Activated CD8-positive, alpha-beta T cell treated with anti-CD3 and anti-CD28 coated beads for 36 hours (primary cell): Measurements from ENCODE around the gene PTPN14. TPM values are rescaled to one million over a fixed set of nuclear protein-coding genes. Genes with fewer than 3 reads are reported as not detected.

Experiments
- ATAC-seq: fragments of 200-7000 bp; cut with Tn5 transposase; one replicate; pipeline ENCODE4 v1.10.0; 2021; ENCODE audit warnings: mild to moderate bottlenecking, moderate library complexity
- CTCF ChIA-PET: fragments of 350-600 bp; sonication (Branson Sonifier 250); formaldehyde crosslinking; loops from one replicate; lab custom pipeline; 2021; ENCODE audit warnings: antibody characterized with exemption; lab: Charles Lee
- POLR2A ChIA-PET: fragments of 350-600 bp; sonication (Branson Sonifier 250); formaldehyde crosslinking; loops from one replicate; lab custom pipeline; 2021; ENCODE audit warnings: antibody characterized with exemption; lab: Charles Lee
- DNase-seq: peaks from one replicate; pipeline ENCODE4 v3.0.0-alpha.2; 2020
- H3K27ac Mint-ChIP-seq: one replicate; pipeline ENCODE4 v1.8.0; 2021; ENCODE audit warnings: mild to moderate bottlenecking, mixed read lengths
- H3K27me3 Mint-ChIP-seq: one replicate; pipeline ENCODE4 v1.8.0; 2021; ENCODE audit warnings: mixed read lengths
- H3K36me3 Mint-ChIP-seq: one replicate; pipeline ENCODE4 v1.8.0; 2021; ENCODE audit warnings: low read depth, mixed read lengths
- H3K4me1 Mint-ChIP-seq: one replicate; pipeline ENCODE4 v1.8.0; 2021; ENCODE audit warnings: low read depth, mixed read lengths
- H3K4me3 Mint-ChIP-seq: one replicate; pipeline ENCODE4 v1.8.0; 2021; ENCODE audit warnings: mild to moderate bottlenecking, moderate library complexity, mixed read lengths
- H3K9me3 Mint-ChIP-seq: one replicate; pipeline ENCODE4 v1.8.0; 2021; ENCODE audit warnings: mixed read lengths
- intact Hi-C: fragments of 100-400 bp; cut with micrococcal nuclease; formaldehyde crosslinking; loops from one replicate; pipeline ENCODE4 v1.10.0; 2022
- total RNA-seq, 2 experiments: library from RNA; stranded (reverse); gene quantifications; one replicate each; pipeline ENCODE4 v1.2.3, GENCODE V29; 2021
- TF ChIP-seq, protein P1 (sequence below): fragments of 200-600 bp; IDR thresholded peaks from one replicate; pipeline ENCODE4 v1.8.0; 2022; ENCODE audit warnings: antibody characterized with exemption, mild to moderate bottlenecking

Gene PTPN14
- total RNA-seq, 2 experiments from 2014 or later, result 0.27 to 0.34 TPM

DNA sequence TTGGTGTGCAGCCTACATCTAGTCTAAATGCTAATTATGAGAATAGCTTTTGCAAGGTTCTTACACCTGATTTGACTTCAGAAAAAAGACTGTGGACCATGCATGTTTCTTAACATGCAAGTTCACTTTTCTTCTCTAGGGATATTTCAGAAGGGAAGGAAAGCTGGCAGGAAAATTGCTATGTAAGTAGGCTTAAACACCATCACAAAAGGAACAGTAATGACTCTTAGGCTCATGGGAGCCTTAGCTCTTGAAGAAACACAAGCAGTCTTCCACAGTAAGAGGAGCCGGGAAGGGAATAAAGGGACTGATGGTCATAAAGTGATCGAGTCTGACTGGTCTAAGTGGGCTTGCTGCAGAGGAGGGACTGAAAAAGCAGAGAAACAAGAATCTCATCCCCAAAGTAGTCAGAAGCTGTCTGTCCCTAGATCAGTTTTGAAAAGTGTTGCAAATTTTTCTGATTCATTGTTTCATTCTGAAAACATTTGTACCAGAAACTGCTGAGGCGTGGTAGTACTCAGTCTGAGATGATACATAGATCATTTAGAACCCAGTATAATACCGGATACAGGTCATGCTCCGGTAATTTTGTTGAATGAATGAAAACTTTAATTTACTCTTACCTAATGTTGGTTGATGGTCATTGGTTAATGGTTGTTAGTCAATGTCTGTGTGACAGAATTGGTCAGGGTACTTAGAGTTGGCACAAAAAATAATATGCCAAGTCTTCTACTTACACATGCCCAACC, 229.5 kb downstream of the PTPN14 start:
- no peak for ATAC-seq
- Mint-ChIP-seq H3K4me3 (no peak overlapping the region), H3K9me3 (no peaks in the 10 kb centered on the region), H3K36me3 (peaks cover 18% of the 10 kb centered on the region), H3K27ac (no peak overlapping the region), H3K27me3 (no peaks in the 10 kb centered on the region), H3K4me1 (no peaks in the 10 kb centered on the region)
- ChIA-PET CTCF (interaction anchor here (1.1 to 10.1 kb wide), 4 partner anchors 9 to 263 kb away, joined by 3 to 103 read pairs (median 14); no protein-coding TSS in a partner anchor), POLR2A (no interaction called here)
- intact Hi-C loops, result no loop called here
- no peak for DNase-seq
- TF ChIP-seq, protein P1, sequence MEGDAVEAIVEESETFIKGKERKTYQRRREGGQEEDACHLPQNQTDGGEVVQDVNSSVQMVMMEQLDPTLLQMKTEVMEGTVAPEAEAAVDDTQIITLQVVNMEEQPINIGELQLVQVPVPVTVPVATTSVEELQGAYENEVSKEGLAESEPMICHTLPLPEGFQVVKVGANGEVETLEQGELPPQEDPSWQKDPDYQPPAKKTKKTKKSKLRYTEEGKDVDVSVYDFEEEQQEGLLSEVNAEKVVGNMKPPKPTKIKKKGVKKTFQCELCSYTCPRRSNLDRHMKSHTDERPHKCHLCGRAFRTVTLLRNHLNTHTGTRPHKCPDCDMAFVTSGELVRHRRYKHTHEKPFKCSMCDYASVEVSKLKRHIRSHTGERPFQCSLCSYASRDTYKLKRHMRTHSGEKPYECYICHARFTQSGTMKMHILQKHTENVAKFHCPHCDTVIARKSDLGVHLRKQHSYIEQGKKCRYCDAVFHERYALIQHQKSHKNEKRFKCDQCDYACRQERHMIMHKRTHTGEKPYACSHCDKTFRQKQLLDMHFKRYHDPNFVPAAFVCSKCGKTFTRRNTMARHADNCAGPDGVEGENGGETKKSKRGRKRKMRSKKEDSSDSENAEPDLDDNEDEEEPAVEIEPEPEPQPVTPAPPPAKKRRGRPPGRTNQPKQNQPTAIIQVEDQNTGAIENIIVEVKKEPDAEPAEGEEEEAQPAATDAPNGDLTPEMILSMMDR, result no peak

DNA sequence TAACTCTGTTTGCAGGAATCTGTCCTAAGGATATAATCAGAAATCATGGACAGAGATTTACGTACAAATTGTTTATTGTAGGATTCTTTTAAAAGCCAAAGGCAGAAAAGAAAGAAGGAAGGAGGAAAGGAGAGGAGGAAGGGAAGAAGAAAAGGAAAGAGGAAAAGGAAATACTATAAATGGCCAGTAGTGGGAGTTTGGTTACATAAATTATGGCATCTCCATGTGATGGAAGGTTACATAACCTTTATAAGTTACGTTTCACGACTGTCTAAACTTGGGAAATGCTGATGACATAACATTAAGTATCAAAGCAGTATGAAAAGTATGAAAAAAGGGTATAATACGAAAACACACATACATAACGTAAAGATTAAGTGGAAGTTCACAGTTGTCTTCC, 231.5 kb downstream of the PTPN14 start:
- ATAC-seq (no peak), DNase-seq (no peak)
- ChIA-PET CTCF (interaction anchor here (3.7 to 10.1 kb wide), 2 partner anchors 11 to 59 kb away, joined by 30 to 103 read pairs; no protein-coding TSS in a partner anchor), POLR2A (interaction anchor here (0.6 kb wide), 1 partner anchor 59 kb away, joined by 3 read pairs; no protein-coding TSS in a partner anchor)
- Mint-ChIP-seq H3K4me1 (no peaks in the 10 kb centered on the region), H3K9me3 (no peaks in the 10 kb centered on the region), H3K36me3 (peaks cover 15% of the 10 kb centered on the region), H3K4me3 (no peak overlapping the region), H3K27me3 (no peaks in the 10 kb centered on the region), H3K27ac (no peak overlapping the region)
- intact Hi-C loops, result no loop called here
- TF ChIP-seq, protein P1, result peak; percentile 29

DNA sequence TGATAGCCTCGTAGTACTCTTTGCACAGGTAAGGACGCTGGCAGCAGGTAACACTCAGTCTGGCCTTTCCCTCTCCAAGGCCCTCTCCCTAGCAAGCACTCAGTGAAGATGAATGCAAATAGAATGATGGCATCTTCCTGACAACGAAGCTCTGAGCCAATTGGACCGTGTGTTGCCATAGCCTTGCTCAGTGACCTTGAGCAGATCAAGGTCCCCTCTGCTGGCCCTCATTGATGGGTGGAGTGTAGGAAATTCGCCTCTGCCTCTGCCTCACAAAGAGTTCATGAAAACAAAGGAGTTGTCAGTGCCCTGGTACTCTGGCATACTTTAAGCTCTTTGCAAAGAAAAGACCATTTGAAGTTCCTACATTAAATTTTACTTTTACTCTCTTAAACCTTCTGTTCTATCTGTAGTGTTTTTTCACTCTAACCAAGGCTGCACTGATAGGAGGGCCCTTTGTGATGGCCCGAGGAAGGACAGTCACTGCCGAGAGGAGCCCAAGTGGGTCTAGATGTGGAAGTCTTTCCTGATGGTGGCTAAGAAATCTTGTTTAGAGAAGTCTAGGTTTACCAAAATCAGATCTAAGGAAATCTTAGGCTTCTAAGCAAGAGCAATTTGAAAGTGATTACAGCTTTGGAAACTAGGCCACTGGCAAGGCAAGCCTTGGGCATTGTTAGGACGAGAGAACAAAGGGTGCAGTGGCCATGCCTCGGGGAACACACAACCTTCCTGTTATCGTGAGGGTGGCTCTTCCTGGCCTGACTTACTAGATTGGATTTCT, 232.3 kb downstream of the PTPN14 start:
- Mint-ChIP-seq H3K27me3 (no peaks in the 10 kb centered on the region), H3K9me3 (no peaks in the 10 kb centered on the region), H3K27ac (no peak overlapping the region), H3K4me3 (no peak overlapping the region), H3K36me3 (peaks cover 17% of the 10 kb centered on the region), H3K4me1 (peaks cover 2% of the 10 kb centered on the region)
- ATAC-seq (no peak), DNase-seq (no peak)
- intact Hi-C loops, result no loop called here
- CTCF ChIA-PET, result interaction anchor here (1.5 to 10.1 kb wide), 3 partner anchors 11 to 58 kb away, joined by 3 to 103 read pairs (median 30); no protein-coding TSS in a partner anchor
- POLR2A ChIA-PET, result no interaction called here
- TF ChIP-seq, protein P1, result no peak

DNA sequence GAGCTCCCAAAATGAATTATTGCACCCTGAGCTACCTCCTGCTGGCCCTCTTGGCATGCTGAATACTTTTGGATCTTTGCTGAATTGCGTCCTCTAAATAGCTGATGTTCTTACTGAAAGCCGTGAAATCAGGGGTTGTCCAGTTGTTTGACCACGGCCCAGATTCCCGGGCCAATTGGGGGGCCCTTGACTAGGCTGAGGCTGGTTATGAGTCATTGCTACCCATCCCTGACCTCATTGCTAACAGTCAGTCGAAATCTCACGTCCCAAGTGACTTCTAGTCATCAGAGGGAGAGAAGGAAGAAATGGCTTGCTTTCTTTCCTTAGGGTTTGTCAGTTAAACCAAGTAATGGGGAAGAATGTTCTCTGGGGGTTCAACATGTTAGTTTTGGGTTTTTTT, 233.0 kb downstream of the PTPN14 start:
- intact Hi-C loops, result no loop called here
- Mint-ChIP-seq H3K4me3 (no peak overlapping the region), H3K27me3 (no peaks in the 10 kb centered on the region), H3K27ac (no peak overlapping the region), H3K36me3 (peaks cover 21% of the 10 kb centered on the region), H3K4me1 (peaks cover 2% of the 10 kb centered on the region), H3K9me3 (no peaks in the 10 kb centered on the region)
- TF ChIP-seq, protein P1, result no peak
- ChIA-PET POLR2A (interaction anchor here (0.8 kb wide), 1 partner anchor 18 kb away, joined by 3 read pairs; no protein-coding TSS in a partner anchor), CTCF (interaction anchor here (0.7 to 10.1 kb wide), 7 partner anchors 12 to 104 kb away, joined by 3 to 103 read pairs (median 5); no protein-coding TSS in a partner anchor)
- no peak for DNase-seq
- no peak for ATAC-seq
